ENCODE measurements around the gene CEP70. TPM values are rescaled to one million over a fixed set of nuclear protein-coding genes. Genes with fewer than 3 reads are reported as not detected.
"Not testable (repeated sequence)": the region's sequence is repeated elsewhere in the genome, so short reads cannot be mapped to it uniquely, and the experiment has no call there.

Gene CEP70
- total and polyA plus RNA-seq, 4 donors, result 6.9 to 26.5 (median 9.1) TPM

DNA sequence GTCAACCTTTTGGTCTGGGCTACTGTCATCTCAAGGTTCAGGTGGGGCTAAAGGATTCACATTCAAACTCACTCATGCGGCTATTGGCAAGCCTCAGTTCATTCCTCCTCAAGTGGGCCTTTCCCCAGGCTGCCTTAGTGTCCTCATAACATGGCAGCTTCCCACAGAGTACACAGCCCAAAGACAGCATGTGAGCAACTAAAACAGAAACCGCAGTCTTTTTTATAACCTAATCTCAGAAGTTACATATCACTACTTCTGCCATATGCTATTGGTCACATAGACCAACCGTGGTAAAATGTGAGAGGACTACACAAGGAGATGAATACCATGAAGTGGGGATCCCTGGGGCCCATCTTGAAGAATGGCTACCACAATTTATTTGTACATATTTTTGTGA is 4.5 kb upstream of the CEP70 start:
- no peaks in the 10 kb centered on the region for H3K9me3 ChIP-seq (ENCODE audit: control insufficient read depth in 4 of 4, low read length in 3 of 4)
- no peaks in the 10 kb centered on the region for H3K27me3 ChIP-seq (ENCODE audit: control insufficient read depth in 4 of 4, insufficient read depth in 4 of 4, low read length in 3 of 4)
- no peak overlapping the region for H3K9ac ChIP-seq (ENCODE audit: low read depth in 1 of 2, low read length in 2 of 2)
- DNase-seq (ENCODE audit: low spot score), result no peak
- no peak overlapping the region for H3K27ac ChIP-seq (ENCODE audit: low read depth in 1 of 2, low read length in 2 of 2)
- no peak overlapping the region for H3K4me3 ChIP-seq (ENCODE audit: low read depth in 1 of 3, low read length in 3 of 3)
- WGBS, result 94% methylated on average over 3 of the region's 3 CpGs
- TF ChIP-seq, protein P1, sequence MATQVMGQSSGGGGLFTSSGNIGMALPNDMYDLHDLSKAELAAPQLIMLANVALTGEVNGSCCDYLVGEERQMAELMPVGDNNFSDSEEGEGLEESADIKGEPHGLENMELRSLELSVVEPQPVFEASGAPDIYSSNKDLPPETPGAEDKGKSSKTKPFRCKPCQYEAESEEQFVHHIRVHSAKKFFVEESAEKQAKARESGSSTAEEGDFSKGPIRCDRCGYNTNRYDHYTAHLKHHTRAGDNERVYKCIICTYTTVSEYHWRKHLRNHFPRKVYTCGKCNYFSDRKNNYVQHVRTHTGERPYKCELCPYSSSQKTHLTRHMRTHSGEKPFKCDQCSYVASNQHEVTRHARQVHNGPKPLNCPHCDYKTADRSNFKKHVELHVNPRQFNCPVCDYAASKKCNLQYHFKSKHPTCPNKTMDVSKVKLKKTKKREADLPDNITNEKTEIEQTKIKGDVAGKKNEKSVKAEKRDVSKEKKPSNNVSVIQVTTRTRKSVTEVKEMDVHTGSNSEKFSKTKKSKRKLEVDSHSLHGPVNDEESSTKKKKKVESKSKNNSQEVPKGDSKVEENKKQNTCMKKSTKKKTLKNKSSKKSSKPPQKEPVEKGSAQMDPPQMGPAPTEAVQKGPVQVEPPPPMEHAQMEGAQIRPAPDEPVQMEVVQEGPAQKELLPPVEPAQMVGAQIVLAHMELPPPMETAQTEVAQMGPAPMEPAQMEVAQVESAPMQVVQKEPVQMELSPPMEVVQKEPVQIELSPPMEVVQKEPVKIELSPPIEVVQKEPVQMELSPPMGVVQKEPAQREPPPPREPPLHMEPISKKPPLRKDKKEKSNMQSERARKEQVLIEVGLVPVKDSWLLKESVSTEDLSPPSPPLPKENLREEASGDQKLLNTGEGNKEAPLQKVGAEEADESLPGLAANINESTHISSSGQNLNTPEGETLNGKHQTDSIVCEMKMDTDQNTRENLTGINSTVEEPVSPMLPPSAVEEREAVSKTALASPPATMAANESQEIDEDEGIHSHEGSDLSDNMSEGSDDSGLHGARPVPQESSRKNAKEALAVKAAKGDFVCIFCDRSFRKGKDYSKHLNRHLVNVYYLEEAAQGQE (IDR thresholded peaks at IDR 0.05), result no peak
- TF ChIP-seq YY1 (IDR thresholded peaks at IDR 0.05), result no peak
- TF ChIP-seq, protein P2, sequence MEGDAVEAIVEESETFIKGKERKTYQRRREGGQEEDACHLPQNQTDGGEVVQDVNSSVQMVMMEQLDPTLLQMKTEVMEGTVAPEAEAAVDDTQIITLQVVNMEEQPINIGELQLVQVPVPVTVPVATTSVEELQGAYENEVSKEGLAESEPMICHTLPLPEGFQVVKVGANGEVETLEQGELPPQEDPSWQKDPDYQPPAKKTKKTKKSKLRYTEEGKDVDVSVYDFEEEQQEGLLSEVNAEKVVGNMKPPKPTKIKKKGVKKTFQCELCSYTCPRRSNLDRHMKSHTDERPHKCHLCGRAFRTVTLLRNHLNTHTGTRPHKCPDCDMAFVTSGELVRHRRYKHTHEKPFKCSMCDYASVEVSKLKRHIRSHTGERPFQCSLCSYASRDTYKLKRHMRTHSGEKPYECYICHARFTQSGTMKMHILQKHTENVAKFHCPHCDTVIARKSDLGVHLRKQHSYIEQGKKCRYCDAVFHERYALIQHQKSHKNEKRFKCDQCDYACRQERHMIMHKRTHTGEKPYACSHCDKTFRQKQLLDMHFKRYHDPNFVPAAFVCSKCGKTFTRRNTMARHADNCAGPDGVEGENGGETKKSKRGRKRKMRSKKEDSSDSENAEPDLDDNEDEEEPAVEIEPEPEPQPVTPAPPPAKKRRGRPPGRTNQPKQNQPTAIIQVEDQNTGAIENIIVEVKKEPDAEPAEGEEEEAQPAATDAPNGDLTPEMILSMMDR (IDR thresholded peaks at IDR 0.05; ENCODE audit: low read depth, low read length, missing input control), result no peak
- no peak for TF ChIP-seq RXRA (IDR thresholded peaks at IDR 0.05)
- TF ChIP-seq HNF4G (IDR thresholded peaks at IDR 0.05), result no peak
- no peak for TF ChIP-seq NR2F2 (IDR thresholded peaks at IDR 0.05)
- TF ChIP-seq SP1 (IDR thresholded peaks at IDR 0.05), result no peak
- peaks cover 2 to 7% (median 3%) of the 10 kb centered on the region in 4 donors for H3K4me1 ChIP-seq (ENCODE audit: control insufficient read depth in 4 of 4, insufficient read depth in 4 of 4, low read length in 3 of 4)
- no peaks in the 10 kb centered on the region for H3K36me3 ChIP-seq (ENCODE audit: control insufficient read depth in 4 of 4, insufficient read depth in 3 of 4, low read depth in 1 of 4, low read length in 3 of 4)

DNA sequence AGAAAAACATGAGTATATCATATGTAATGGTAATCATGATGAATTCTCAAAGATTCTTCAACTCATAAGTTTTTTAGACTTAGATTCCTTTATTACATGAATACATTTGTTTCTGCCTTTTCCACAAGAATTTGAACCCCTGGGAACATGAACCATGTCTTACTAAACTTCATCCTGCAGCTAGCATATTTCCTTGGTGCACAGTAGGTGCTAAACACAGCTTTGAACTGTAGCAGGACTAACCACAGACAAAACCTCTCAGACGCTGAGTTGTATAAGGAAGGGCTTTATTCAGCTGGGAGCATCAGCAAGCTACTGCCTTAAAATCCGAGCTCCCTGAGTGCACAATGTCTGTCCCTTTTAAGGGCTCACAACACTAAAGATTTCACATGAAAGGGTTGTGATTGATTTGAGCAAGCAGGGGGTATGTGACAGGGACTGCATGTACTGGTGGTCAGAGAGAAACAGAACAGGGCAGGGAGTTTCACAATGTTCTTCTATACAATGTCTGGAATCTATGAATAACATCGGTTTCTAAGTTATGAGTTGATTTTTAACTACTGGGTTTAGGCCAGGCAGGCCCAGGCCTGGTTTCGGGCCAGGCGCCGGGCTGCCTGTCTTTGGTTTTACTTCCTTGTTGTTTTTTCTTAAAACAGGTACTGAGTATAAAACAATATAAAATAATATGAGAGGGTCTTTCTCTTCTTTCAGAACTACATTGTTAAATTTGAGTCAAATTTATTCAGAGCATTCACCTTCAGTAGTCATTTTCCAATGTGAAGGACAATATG is 3.3 kb upstream of the CEP70 start:
- not testable (repeated sequence) for H3K36me3 ChIP-seq (ENCODE audit: control insufficient read depth in 4 of 4, insufficient read depth in 3 of 4, low read depth in 1 of 4, low read length in 3 of 4); H3K27me3 ChIP-seq (ENCODE audit: control insufficient read depth in 4 of 4, insufficient read depth in 4 of 4, low read length in 3 of 4); H3K9me3 ChIP-seq (ENCODE audit: control insufficient read depth in 4 of 4, low read length in 3 of 4); H3K9ac ChIP-seq (ENCODE audit: low read depth in 1 of 2, low read length in 2 of 2); H3K4me3 ChIP-seq (ENCODE audit: low read depth in 1 of 3, low read length in 3 of 3); DNase-seq (ENCODE audit: low spot score)
- peak; percentile 36 for TF ChIP-seq SP1 (IDR thresholded peaks at IDR 0.05)
- 43% methylated on average over 6 of the region's 6 CpGs for WGBS
- peak overlapping the region in 1 of 2 donors; percentile 48 for H3K27ac ChIP-seq (ENCODE audit: low read depth in 1 of 2, low read length in 2 of 2)
- peaks cover 2 to 13% (median 9%) of the 10 kb centered on the region in 4 donors for H3K4me1 ChIP-seq (ENCODE audit: control insufficient read depth in 4 of 4, insufficient read depth in 4 of 4, low read length in 3 of 4)

DNA sequence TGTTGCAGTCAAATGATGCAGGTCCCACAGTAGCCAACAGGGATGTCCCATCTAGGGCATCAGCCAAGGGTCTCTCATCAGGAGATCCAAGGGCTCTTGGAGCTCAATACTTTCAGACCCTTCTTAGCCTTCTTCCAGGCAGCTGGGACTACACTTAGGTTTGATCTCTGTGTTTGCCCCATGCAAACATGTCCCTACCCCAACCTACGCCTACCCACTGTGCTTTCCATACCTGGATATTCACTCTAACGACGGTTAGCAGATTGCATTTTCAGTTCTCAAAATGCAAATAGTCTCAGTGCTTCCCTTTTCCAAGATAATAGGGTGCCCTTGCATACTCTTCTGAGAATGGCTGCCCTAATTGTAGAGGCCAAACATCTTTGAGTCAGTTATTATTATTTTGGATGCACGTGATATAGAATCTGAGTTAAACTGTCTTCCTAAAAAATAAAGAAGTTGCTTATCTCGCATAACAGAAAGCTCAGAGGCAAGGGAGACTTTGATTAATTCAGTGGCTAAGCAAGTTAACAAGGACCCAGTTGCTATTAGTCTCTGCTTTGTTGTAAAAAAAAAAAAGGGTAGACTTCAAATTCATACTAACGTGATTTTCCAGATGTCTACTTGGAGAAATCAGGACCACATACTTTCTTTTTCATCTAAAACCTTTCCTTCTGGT is 1.0 kb upstream of the CEP70 start:
- H3K27ac ChIP-seq (ENCODE audit: low read depth in 1 of 2, low read length in 2 of 2), result peak overlapping the region; percentile 91 to 94
- H3K9ac ChIP-seq (ENCODE audit: low read depth in 1 of 2, low read length in 2 of 2), result peak overlapping the region; percentile 72 to 75
- no peak for DNase-seq (ENCODE audit: low spot score)
- H3K27me3 ChIP-seq (ENCODE audit: control insufficient read depth in 4 of 4, insufficient read depth in 4 of 4, low read length in 3 of 4), result no peaks in the 10 kb centered on the region
- peaks cover 2 to 21% (median 14%) of the 10 kb centered on the region in 4 donors for H3K4me1 ChIP-seq (ENCODE audit: control insufficient read depth in 4 of 4, insufficient read depth in 4 of 4, low read length in 3 of 4)
- WGBS, result 41% methylated on average over 6 of the region's 6 CpGs
- H3K36me3 ChIP-seq (ENCODE audit: control insufficient read depth in 4 of 4, insufficient read depth in 3 of 4, low read depth in 1 of 4, low read length in 3 of 4), result peaks cover 0 to 4% (median 2%) of the 10 kb centered on the region in 4 donors
- peak overlapping the region in 1 of 3 donors; percentile 62 for H3K4me3 ChIP-seq (ENCODE audit: low read depth in 1 of 3, low read length in 3 of 3)
- no peaks in the 10 kb centered on the region for H3K9me3 ChIP-seq (ENCODE audit: control insufficient read depth in 4 of 4, low read length in 3 of 4)
- TF ChIP-seq, protein P1 (IDR thresholded peaks at IDR 0.05), result no peak
- TF ChIP-seq FOXA2 (IDR thresholded peaks at IDR 0.05), result no peak
- no peak for TF ChIP-seq GABPA (IDR thresholded peaks at IDR 0.05 in 1 of 2, conservative IDR thresholded peaks at IDR 0.05 in 1 of 2)
- TF ChIP-seq, protein P3, sequence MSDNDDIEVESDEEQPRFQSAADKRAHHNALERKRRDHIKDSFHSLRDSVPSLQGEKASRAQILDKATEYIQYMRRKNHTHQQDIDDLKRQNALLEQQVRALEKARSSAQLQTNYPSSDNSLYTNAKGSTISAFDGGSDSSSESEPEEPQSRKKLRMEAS (IDR thresholded peaks at IDR 0.05), result no peak
- TF ChIP-seq TAF1 (conservative IDR thresholded peaks at IDR 0.05), result no peak
- TF ChIP-seq, protein P4, sequence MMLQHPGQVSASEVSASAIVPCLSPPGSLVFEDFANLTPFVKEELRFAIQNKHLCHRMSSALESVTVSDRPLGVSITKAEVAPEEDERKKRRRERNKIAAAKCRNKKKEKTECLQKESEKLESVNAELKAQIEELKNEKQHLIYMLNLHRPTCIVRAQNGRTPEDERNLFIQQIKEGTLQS (IDR thresholded peaks at IDR 0.05), result no peak
- no peak for TF ChIP-seq YY1 (IDR thresholded peaks at IDR 0.05)
- TF ChIP-seq JUND (IDR thresholded peaks at IDR 0.05), result no peak
- TF ChIP-seq RAD21 (IDR thresholded peaks at IDR 0.05), result no peak
- TF ChIP-seq EGR1 (IDR thresholded peaks at IDR 0.05; ENCODE audit: low read depth in 2 of 2), result no peak

Data from liver (tissue), 9 donors.